Dedifferentiated amniotic fluid mesenchymal stem cell (primary cell): ENCODE results near the gene CALML4.

Experiments used
- DNase-seq: peaks from one replicate; pipeline ENCODE4 v3.0.0-alpha.2; 2016; ENCODE audit errors: extremely low spot score

The CALML4 gene

DNA sequence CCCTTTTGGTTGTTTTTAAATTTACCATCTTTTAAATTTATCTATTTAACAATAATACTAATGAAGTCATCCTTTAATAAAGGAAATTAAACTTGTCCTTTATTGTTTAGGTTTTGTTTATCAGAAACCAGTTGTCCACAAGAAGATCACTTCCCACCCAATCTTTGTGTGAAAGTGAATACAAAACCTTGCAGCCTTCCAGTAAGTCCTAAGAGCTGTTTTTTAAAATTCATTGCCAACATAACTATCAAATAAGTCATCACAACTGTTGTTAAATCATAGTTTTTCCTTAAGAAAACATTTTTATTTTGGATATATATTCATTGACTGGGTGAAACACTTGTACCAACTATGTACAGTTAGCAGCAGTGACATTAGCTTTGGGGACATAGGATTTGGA, 59.4 kb downstream of the CALML4 start:
- DNase-seq, result no peak

DNA sequence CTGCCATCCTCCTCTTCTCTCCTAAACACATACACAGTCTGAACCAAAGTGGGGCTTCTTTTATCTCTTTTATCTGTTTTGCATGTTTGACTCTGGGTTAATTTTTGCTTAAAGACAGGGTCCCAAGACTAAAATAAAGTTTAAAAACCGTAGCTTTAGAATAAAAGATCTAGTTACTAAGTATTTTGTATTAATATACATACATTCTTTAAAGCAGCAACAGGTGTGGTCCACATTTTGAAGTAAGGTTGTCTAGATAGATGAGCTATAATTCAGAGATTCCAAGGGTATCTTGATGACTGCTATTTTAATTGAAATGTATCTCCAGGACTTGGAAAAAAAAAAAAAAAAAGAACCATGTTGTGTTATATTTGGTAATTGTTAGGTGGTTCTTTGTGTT, 61.3 kb downstream of the CALML4 start:
- DNase-seq, result no peak

DNA sequence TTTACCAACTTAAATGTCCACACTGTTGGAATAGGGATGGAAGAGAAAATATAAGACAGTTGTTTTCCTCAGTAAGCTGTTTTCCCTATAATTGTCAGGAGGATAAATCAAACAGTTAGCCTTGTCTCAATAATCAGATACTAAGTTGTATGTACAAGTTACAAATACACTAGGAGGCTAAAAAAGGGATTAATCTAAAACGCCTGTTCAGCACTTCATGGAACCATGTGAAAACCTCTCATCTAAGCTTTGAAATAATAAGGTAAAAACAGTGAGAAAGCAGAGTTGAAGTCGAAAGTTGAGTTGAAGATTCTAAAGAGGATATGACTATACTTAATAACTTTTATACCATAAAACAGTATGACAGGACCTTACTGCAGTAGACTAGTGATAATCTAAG, 62.0 kb downstream of the CALML4 start:
- DNase-seq, result no peak
